ENCODE data around the gene TBCD.

The TBCD gene

DNA sequence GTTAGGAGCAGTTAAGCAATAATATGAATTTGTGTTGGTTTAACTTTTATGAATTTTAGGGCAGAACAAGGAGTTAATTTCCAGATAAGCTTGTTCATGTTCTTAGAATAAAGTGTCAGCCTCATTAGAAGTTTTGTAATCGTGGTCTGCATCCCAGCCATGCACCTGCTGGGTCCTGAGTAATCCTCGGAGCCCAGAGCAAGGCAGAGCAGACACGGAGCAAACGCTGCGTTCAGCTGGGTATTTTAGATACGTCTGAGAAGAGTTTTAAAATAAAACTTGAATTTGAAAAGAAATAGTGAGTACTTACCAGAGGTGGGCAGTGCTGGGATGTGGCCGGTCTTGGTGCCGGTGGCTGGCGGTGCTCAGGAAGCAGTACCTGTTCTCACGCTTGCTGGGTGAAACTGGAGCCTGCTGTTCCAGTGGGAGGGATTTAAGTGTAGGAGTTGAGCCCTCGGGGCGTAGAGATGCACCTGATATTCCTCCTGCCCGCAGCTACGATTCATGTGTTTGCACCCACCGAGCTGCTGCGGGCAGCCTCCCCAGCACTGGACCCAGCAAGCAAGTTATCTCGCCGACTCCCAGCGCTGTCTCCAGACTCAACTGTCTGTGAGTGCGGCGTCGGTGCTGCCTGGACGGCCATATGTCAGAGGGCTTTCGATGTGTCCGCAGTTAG lies 87.9 kb downstream of the TBCD start, which contains the start of gene ZNF750:
TSS of gene ZNF750 (minus strand) at position 406 of the 676 bp plus-strand sequence. CDS start 7,568 bp downstream, outside the sequence.
- no peaks in the 10 kb centered on the region for H3K36me3 ChIP-seq (ENCODE audit: control insufficient read depth, insufficient read depth, low read length)
- H3K27ac ChIP-seq (ENCODE audit: insufficient read depth, low read depth, low read length, poor library complexity, severe bottlenecking) = no peak within 1 kb of the TSS
- H3K27me3 ChIP-seq (ENCODE audit: control insufficient read depth, insufficient read depth, low read length, poor library complexity, severe bottlenecking) = no peaks in the 10 kb centered on the region
- 92 to 93% methylated on average over 25 of the region's 25 CpGs for WGBS, 2 experiments
- H3K9me3 ChIP-seq (ENCODE audit: control insufficient read depth, low read length) = no peaks in the 10 kb centered on the region
- peaks cover 5% of the 10 kb centered on the region for H3K4me1 ChIP-seq (ENCODE audit: control insufficient read depth, insufficient read depth, low read length)
- H3K4me3 ChIP-seq (ENCODE audit: insufficient read depth, low read depth, low read length) = no peak within 1 kb of the TSS

DNA sequence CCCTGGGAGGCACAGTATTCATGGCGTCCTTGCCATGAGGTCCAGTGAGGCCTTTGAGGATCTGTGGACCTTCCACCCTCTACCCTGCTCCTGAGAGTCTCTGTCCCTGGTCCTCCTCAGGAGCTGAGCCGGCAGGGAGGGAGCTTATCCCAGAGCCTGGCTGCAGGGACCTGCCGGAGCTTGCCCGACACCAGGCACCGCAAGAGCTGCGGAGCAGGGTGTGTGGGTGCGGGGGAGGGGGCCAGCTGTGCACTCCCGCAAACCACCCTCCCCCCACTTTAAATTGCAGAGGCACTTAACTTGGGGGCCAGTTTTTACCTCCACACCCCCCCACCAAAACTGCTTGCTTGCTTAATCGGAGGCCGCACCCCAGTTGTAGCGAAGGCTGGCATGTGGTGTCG lies 88.6 kb downstream of the TBCD start:
- no peaks in the 10 kb centered on the region for H3K27me3 ChIP-seq (ENCODE audit: control insufficient read depth, insufficient read depth, low read length, poor library complexity, severe bottlenecking)
- no peak overlapping the region for H3K27ac ChIP-seq (ENCODE audit: insufficient read depth, low read depth, low read length, poor library complexity, severe bottlenecking)
- H3K36me3 ChIP-seq (ENCODE audit: control insufficient read depth, insufficient read depth, low read length) = no peaks in the 10 kb centered on the region
- H3K4me1 ChIP-seq (ENCODE audit: control insufficient read depth, insufficient read depth, low read length) = peaks cover 5% of the 10 kb centered on the region
- WGBS, 2 experiments = 80 to 81% methylated on average over 12 of the region's 12 CpGs
- H3K9me3 ChIP-seq (ENCODE audit: control insufficient read depth, low read length) = no peaks in the 10 kb centered on the region
- no peak overlapping the region for H3K4me3 ChIP-seq (ENCODE audit: insufficient read depth, low read depth, low read length)

DNA sequence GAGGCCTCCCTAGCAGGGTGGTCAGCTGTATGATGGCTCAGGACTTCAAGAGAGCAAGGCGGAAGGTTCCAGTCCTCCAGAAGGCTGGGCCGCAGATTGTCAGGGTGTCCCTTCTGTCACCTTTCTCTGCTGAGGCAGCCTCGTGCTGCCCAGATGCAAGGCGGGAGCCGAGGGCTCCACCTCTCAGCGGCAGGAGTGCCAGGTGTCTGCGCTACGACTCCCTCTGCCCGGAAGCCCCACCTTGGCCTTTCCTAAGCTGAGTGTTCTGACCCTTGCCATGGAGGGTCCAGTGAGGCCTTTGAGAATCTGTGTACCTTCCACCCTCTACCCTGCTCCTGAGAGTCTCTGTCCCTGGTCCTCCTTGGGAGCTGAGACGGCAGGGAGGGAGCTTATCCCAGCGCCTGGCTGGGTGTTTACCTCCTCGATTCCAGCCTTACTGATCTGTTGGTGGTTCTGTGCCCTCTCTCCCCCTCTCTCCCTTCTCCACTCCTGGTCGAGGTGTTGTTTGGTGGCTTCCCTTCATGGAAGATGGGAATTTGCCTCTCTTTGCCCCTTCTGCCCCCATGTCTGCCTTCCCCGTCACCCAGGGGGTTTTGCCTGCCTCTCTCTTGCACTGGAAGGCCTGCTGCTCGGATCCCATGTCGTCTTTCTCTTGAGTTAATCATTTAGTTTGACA lies 90.2 kb downstream of the TBCD start:
- H3K4me3 ChIP-seq (ENCODE audit: insufficient read depth, low read depth, low read length) = no peak overlapping the region
- peaks cover 5% of the 10 kb centered on the region for H3K4me1 ChIP-seq (ENCODE audit: control insufficient read depth, insufficient read depth, low read length)
- 91 to 93% methylated on average over 16 of the region's 16 CpGs for WGBS, 2 experiments

DNA sequence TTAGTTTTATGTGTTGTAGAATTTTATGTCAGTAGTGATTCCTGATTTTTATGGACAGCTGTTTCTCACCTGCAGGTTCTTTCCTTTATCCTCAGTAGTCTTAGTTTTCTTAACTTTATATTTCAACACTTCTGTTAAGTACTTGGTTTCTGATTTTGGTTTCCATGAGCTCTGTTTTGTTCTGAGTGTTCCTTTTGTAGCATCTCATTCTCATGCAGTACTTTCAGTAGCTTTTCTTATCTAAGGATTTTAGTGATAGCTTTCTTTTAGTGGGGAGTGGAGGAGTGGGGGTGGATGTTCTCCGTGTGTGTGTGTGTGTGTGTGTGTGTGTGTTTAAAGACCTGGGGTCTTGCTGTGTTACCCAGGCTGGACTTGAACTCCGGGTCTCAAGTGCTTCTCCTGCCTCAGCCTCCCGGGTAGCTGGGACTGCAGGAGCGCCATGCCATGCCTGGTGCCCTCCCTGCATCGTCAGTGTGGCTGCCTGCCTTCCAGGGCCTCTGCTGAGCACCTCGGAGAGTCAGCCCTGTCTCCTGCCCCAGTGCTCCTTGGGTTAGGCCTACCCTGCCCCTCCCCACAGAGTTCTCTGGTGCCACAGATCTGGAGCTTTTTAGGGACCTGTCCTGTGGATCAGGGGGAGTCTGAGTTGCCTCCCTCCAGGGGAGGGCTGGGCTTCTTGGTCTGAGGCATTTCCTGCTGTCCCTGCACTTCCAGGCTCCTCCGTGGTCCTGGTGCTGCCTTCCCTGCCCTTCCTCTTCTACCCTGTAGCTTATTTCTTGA lies 92.2 kb downstream of the TBCD start:
- Histone ChIP-seq H3K4me1 (ENCODE audit: control insufficient read depth, insufficient read depth, low read length) (peaks cover 5% of the 10 kb centered on the region), H3K27me3 (ENCODE audit: control insufficient read depth, insufficient read depth, low read length, poor library complexity, severe bottlenecking) (no peaks in the 10 kb centered on the region), H3K4me3 (ENCODE audit: insufficient read depth, low read depth, low read length) (no peak overlapping the region), H3K9me3 (ENCODE audit: control insufficient read depth, low read length) (no peaks in the 10 kb centered on the region), H3K36me3 (ENCODE audit: control insufficient read depth, insufficient read depth, low read length) (no peaks in the 10 kb centered on the region), H3K27ac (ENCODE audit: insufficient read depth, low read depth, low read length, poor library complexity, severe bottlenecking) (no peak overlapping the region)
- 79 to 86% methylated on average over 7 of the region's 7 CpGs for WGBS, 2 experiments

More for the DNA sequence above, 90.2 kb downstream of the TBCD start:
- no peak overlapping the region for H3K27ac ChIP-seq (ENCODE audit: insufficient read depth, low read depth, low read length, poor library complexity, severe bottlenecking)
- no peaks in the 10 kb centered on the region for H3K27me3 ChIP-seq (ENCODE audit: control insufficient read depth, insufficient read depth, low read length, poor library complexity, severe bottlenecking)
- H3K9me3 ChIP-seq (ENCODE audit: control insufficient read depth, low read length) = no peaks in the 10 kb centered on the region
- no peaks in the 10 kb centered on the region for H3K36me3 ChIP-seq (ENCODE audit: control insufficient read depth, insufficient read depth, low read length)

DNA sequence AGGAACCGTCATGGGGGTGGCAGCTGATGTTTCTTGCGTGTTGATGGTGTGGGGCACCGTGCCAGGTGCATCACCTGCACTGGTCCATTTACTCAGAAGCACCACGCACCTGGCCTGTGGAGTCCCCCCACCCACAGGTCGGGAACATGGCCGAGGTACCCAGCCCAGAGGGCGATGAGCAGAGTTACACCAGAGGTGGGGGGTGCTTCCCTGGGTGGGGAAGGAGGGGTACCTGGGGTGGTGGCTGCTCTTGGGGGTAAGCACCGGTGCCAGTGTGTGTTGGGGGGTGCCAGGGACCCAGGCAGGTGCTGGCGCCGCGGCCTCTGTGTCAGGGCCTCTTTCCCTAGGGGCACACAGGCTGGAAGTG lies 92.9 kb downstream of the TBCD start:
- no peak overlapping the region for H3K4me3 ChIP-seq (ENCODE audit: insufficient read depth, low read depth, low read length)
- no peak overlapping the region for H3K27ac ChIP-seq (ENCODE audit: insufficient read depth, low read depth, low read length, poor library complexity, severe bottlenecking)
- 94 to 96% methylated on average over 11 of the region's 11 CpGs for WGBS, 2 experiments
- peaks cover 5% of the 10 kb centered on the region for H3K4me1 ChIP-seq (ENCODE audit: control insufficient read depth, insufficient read depth, low read length)
- no peaks in the 10 kb centered on the region for H3K27me3 ChIP-seq (ENCODE audit: control insufficient read depth, insufficient read depth, low read length, poor library complexity, severe bottlenecking)
- no peaks in the 10 kb centered on the region for H3K9me3 ChIP-seq (ENCODE audit: control insufficient read depth, low read length)
- H3K36me3 ChIP-seq (ENCODE audit: control insufficient read depth, insufficient read depth, low read length) = no peaks in the 10 kb centered on the region

DNA sequence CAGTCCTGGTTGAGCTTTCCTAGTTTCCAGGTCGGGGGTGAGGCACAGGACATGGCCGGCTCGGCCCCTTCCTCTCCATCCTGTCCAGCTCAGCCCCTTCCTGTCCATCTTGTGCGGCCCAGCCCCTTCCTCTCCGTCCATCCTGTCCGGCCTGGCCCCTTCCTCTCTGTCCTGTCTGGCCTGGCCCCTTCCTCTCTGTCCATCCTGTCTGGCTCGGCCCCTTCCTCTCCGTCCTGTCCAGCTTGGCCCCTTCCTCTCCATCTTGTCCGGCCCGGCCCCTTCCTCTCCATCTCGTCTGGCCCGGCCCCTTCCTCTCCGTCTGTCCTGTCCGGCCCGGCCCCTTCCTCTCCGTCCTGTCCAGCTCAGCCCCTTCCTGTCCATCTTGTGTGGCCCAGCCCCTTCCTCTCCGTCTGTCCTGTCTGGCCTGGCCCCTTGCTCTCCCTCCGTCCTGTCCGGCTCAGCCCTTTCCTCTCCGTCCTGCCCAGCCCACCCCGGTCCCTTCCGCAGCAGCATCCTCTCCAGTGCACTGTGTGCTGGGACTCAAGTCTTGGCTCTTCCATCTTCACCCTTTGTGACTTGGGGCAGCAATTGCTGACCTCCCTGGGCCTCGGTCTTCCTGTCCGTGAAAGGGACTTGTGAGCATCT lies 93.4 kb downstream of the TBCD start:
- Histone ChIP-seq H3K27ac (ENCODE audit: insufficient read depth, low read depth, low read length, poor library complexity, severe bottlenecking) (no peak overlapping the region), H3K9me3 (ENCODE audit: control insufficient read depth, low read length) (no peaks in the 10 kb centered on the region), H3K27me3 (ENCODE audit: control insufficient read depth, insufficient read depth, low read length, poor library complexity, severe bottlenecking) (no peaks in the 10 kb centered on the region), H3K4me1 (ENCODE audit: control insufficient read depth, insufficient read depth, low read length) (peaks cover under 1% of the 10 kb centered on the region), H3K36me3 (ENCODE audit: control insufficient read depth, insufficient read depth, low read length) (no peaks in the 10 kb centered on the region), H3K4me3 (ENCODE audit: insufficient read depth, low read depth, low read length) (no peak overlapping the region)
- 88 to 91% methylated on average over 24 of the region's 24 CpGs for WGBS, 2 experiments

DNA sequence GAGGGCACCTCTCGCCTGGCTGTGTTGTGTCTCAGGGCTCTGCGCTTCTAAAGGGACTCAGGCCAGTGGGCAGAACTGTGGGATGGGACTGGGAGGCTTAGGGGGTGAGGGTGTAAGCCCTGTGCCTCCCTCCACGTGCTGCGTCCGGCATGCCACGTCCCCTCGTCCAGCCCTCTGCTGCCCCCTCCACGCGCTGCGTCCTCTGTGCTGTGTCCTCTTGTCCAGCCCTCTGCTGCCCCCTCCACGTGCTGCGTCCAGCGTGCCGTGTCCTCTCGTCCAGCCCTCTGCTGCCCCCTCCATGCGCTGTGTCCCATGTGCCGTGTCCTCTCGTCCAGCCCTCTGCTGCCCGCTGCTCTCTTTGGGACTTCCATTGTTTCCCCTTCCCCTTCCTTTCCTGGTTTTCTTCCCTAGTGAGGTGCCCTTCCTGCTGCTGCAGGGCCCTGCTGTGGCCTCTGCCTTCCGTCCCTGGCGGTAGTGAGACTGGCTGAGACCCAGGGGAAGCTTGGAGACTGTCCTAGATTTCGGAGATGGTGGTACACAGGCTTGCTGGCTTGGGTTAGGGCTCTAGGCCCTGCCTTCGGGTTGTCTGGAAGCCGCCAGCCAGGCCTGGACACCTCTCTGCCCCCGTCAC lies 94.3 kb downstream of the TBCD start:
- H3K4me3 ChIP-seq (ENCODE audit: insufficient read depth, low read depth, low read length) = no peak overlapping the region

DNA sequence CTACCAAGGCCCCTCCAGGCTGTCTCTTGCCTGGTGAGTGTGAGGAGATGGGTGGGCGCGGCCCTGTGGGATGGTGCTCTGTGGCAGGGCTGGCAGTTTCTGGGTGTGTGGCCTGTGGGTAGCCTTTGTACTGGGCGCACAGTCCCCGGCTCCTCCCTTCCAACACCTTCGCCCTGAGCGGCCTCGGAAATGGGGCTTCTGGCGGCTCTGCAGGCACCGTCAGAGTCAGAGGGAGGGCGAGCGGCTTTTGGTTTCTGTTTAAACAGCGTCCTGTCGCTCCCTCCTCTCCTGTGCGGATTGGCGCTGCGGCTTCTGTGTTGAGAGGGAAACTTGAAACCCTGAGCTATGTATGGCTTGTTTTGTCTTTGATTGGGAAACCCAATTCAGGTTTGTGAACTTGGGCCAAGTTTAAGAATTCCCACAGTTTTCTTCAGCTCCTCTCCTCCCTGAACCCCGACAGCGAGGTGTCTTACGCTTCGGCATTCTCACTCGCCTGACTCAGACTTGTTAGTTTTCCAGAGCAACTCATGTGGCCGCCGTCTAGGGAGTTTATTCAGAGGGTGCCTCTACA lies 96.2 kb downstream of the TBCD start:
- no peaks in the 10 kb centered on the region for H3K4me1 ChIP-seq (ENCODE audit: control insufficient read depth, insufficient read depth, low read length)
- WGBS, 2 experiments = 92 to 93% methylated on average over 23 of the region's 23 CpGs
- no peak overlapping the region for H3K4me3 ChIP-seq (ENCODE audit: insufficient read depth, low read depth, low read length)
- H3K36me3 ChIP-seq (ENCODE audit: control insufficient read depth, insufficient read depth, low read length) = no peaks in the 10 kb centered on the region
- no peaks in the 10 kb centered on the region for H3K27me3 ChIP-seq (ENCODE audit: control insufficient read depth, insufficient read depth, low read length, poor library complexity, severe bottlenecking)
- no peak overlapping the region for H3K27ac ChIP-seq (ENCODE audit: insufficient read depth, low read depth, low read length, poor library complexity, severe bottlenecking)
- H3K9me3 ChIP-seq (ENCODE audit: control insufficient read depth, low read length) = no peaks in the 10 kb centered on the region

More for the DNA sequence above, 94.3 kb downstream of the TBCD start:
- Histone ChIP-seq H3K27me3 (ENCODE audit: control insufficient read depth, insufficient read depth, low read length, poor library complexity, severe bottlenecking) (no peaks in the 10 kb centered on the region), H3K27ac (ENCODE audit: insufficient read depth, low read depth, low read length, poor library complexity, severe bottlenecking) (no peak overlapping the region), H3K9me3 (ENCODE audit: control insufficient read depth, low read length) (no peaks in the 10 kb centered on the region), H3K36me3 (ENCODE audit: control insufficient read depth, insufficient read depth, low read length) (no peaks in the 10 kb centered on the region), H3K4me1 (ENCODE audit: control insufficient read depth, insufficient read depth, low read length) (no peaks in the 10 kb centered on the region)
- WGBS, 2 experiments = 87 to 90% methylated on average over 25 of the region's 25 CpGs

DNA sequence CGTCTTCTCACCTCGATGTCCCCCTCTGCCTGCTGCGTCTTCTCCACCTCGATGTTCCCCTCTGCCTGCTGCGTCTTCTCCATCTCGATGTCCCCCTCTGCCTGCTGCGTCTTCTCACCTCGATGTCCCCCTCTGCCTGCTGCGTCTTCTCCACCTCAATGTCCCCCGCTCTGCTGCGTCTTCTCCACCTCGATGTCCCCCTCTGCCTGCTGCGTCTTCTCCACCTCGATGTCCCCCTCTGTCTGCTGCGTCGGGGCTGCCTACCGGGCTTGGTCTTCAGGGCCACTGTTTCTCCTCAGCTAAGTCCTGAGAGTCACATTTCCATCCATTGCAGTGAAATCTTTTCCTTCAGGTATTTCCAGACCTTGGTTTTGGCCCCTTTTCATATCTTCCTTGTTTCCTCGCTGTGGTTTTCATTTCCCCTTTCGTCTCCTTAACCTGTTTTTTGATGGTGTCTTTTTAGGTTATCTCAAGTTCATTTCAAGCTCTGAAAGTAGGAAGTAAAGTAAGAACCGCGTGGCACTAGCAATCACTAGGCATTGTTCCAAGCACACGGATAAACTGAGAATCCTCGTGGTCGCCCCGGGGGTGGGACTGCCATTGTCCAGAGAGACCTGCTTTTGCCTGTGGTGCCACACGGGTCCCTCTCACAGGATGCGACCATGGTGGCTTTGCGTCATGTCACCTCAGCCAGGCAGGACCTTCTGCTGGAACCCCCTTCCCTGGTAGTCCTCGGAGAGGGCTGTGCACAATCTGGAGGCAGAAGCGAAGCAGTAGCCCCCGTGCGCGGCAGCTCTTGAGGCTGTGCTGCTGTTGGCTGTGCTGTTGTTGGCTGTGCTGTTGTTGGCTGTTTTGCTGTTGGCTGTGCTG lies 97.4 kb downstream of the TBCD start:
- Histone ChIP-seq H3K4me3 (ENCODE audit: insufficient read depth, low read depth, low read length) (no peak overlapping the region), H3K36me3 (ENCODE audit: control insufficient read depth, insufficient read depth, low read length) (no peaks in the 10 kb centered on the region), H3K4me1 (ENCODE audit: control insufficient read depth, insufficient read depth, low read length) (no peaks in the 10 kb centered on the region), H3K9me3 (ENCODE audit: control insufficient read depth, low read length) (no peaks in the 10 kb centered on the region), H3K27me3 (ENCODE audit: control insufficient read depth, insufficient read depth, low read length, poor library complexity, severe bottlenecking) (no peaks in the 10 kb centered on the region), H3K27ac (ENCODE audit: insufficient read depth, low read depth, low read length, poor library complexity, severe bottlenecking) (no peak overlapping the region)
- 92 to 94% methylated on average over 33 of the region's 33 CpGs for whole genome bisulfite sequencing, 2 experiments
